Measurements from ENCODE around the gene GBA2. TPM values are rescaled to one million over a fixed set of nuclear protein-coding genes. Genes with fewer than 3 reads are reported as not detected.
A peak's percentile ranks its signal among the peaks of the same experiment; 100 is the strongest.

Gene GBA2
- total and polyA plus RNA-seq, 8 donors = 26.5 to 210 (median 56.6) TPM

DNA sequence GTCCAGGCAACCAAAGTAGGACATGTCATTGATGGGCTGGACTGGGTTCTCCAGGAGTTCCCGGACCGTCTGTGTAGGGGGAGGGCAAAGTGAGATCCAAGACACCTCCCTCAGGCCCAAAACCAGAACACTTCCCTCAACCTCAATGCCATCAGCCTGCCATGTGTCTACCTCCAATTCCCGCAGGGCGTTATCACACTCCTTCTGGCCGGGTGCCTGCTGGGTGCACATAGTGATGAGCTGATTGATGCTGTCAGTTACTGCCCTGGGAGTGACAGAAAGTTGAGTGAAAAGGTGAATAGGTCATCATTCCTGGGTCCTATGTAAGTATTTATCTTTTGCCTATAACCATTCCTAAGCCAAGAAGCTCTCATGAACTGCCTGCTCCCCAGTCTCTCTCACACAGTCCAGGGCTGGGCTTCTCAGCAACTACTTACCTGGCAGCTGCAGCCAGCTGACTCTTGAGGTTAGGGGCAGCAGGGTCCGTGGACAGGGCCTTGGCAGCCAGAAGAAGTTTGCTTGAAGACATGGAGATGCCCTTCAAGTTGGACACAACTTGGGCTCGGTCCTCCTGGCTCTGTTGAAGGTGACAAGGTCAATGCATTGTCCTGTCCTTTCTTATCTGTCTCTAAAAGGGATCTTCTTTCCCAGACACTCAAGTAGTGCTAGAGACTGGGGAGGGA is 38.1 kb downstream of the GBA2 start:
- Histone ChIP-seq H3K27ac (peak overlapping the region in 3 of 5 donors; percentile 6 to 72 (median 10)), H3K27me3 (no peaks in the 10 kb centered on the region), H3K9me3 (no peaks in the 10 kb centered on the region), H3K4me3 (no peak overlapping the region), H3K4me1 (no peaks in the 10 kb centered on the region), H3K36me3 (peaks cover 96 to 100% (median 100%) of the 10 kb centered on the region in 4 donors)
- DNase-seq = no peak
- 65 to 85% (median 71%) methylated on average over 7 of the region's 7 CpGs for WGBS, 5 donors
- intact Hi-C loops (cut with DNase I; ENCODE audit: low total_unique reads) = no loop called here
- TF ChIP-seq CTCF (IDR thresholded peaks at IDR 0.05) (no peak), POLR2AphosphoS5 (IDR thresholded peaks at IDR 0.05) (no peak), POLR2A (IDR thresholded peaks at IDR 0.05) (no peak), EP300 (IDR thresholded peaks at IDR 0.05) (no peak)

GRCh38 chr9:35708146-35708545 is 40.9 kb downstream of the GBA2 start:
- no peaks in the 10 kb centered on the region for H3K9me3 ChIP-seq
- no peak for TF ChIP-seq POLR2A (IDR thresholded peaks at IDR 0.05)
- no peak for TF ChIP-seq CTCF (IDR thresholded peaks at IDR 0.05)
- TF ChIP-seq EP300 (IDR thresholded peaks at IDR 0.05) = no peak
- TF ChIP-seq POLR2AphosphoS5 (IDR thresholded peaks at IDR 0.05) = no peak
- 86 to 96% (median 93%) methylated on average over 4 of the region's 4 CpGs for WGBS, 5 donors
- peaks cover 97 to 100% (median 100%) of the 10 kb centered on the region in 4 donors for H3K36me3 ChIP-seq
- no peaks in the 10 kb centered on the region for H3K27me3 ChIP-seq
- intact Hi-C loops (cut with DNase I; ENCODE audit: low total_unique reads) = no loop called here
- DNase-seq = no peak
- H3K27ac ChIP-seq = peak overlapping the region in 1 of 5 donors; percentile 97
- no peak overlapping the region for H3K4me3 ChIP-seq
- no peaks in the 10 kb centered on the region for H3K4me1 ChIP-seq

DNA sequence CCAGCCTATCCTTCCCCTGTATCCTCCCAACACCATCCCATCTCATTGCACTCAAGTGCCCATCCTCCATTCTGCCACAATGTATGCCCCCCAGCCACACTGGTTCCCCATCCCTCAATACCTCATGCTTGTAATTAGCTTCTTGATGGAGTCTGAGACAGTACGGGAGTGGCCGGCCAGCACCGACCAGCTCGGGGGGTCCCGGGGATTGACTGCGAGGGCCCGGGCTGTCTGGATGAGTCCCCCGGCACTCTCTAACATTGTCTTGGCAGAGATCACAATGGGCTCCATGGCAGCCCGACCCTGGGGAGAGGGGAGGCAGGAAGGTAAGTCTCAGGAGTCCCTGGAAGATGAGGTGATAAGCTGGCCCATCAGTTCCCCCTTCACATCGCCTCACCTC is 42.1 kb downstream of the GBA2 start:
- no peak overlapping the region for H3K4me3 ChIP-seq
- peak overlapping the region in 1 of 5 donors; percentile 97 for H3K27ac ChIP-seq
- DNase-seq = no peak
- H3K36me3 ChIP-seq = peaks cover 97 to 100% (median 100%) of the 10 kb centered on the region in 4 donors
- intact Hi-C loops (cut with DNase I; ENCODE audit: low total_unique reads) = no loop called here
- H3K27me3 ChIP-seq = no peaks in the 10 kb centered on the region
- no peaks in the 10 kb centered on the region for H3K9me3 ChIP-seq
- WGBS, 5 donors = 85 to 93% (median 92%) methylated on average over 5 to 10 of the region's 10 CpGs
- no peaks in the 10 kb centered on the region for H3K4me1 ChIP-seq
- no peak for TF ChIP-seq CTCF (IDR thresholded peaks at IDR 0.05)
- no peak for TF ChIP-seq POLR2A (IDR thresholded peaks at IDR 0.05)
- TF ChIP-seq EP300 (IDR thresholded peaks at IDR 0.05) = no peak
- TF ChIP-seq POLR2AphosphoS5 (IDR thresholded peaks at IDR 0.05) = no peak

DNA sequence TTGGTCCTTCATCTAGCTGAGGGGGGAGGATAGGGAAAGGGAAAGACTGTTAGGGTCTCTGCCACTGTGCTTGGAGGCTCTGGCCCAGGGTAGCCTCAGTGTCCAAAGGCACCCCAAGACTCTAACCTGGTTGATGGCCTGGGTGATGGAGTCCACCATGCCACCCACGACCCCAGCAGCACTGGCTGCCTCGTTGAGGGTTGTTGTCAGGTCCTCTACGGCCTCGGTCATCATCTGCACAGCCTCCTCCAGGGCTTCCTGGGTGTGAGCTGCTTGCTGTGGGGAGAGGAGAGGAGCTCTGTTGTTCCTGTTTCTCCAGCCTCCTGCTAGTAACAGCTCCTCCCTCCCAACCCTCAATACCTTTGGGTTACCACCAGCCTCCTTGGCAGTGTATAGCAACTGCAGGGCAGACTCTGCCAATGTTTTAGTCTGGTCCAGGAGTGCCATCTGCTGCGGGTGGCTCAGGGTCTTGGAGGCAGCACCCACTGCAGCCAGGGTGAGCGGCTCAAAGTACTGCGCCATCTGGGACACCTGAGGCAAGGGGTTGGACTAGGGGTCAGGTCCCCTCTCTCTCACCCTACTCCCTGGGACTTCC is 43.1 kb downstream of the GBA2 start:
- 89 to 96% (median 92%) methylated on average over 7 of the region's 7 CpGs for WGBS, 5 donors
- intact Hi-C loops (cut with DNase I; ENCODE audit: low total_unique reads) = no loop called here
- Histone ChIP-seq H3K27me3 (no peaks in the 10 kb centered on the region), H3K9me3 (no peaks in the 10 kb centered on the region), H3K36me3 (peaks cover 97 to 100% (median 100%) of the 10 kb centered on the region in 4 donors), H3K4me3 (no peak overlapping the region), H3K4me1 (no peaks in the 10 kb centered on the region), H3K27ac (peak overlapping the region in 1 of 5 donors; percentile 97)
- no peak for TF ChIP-seq CTCF (IDR thresholded peaks at IDR 0.05)
- TF ChIP-seq POLR2AphosphoS5 (IDR thresholded peaks at IDR 0.05) = no peak
- TF ChIP-seq POLR2A (IDR thresholded peaks at IDR 0.05) = no peak
- TF ChIP-seq EP300 (IDR thresholded peaks at IDR 0.05) = no peak
- no peak for DNase-seq
